Hepatocyte (in vitro differentiated cells): ENCODE measurements around the gene RSRC2.

Source experiments
- EZH2 ChIP-seq: fragments of 200-600 bp; sonication (generic); IDR thresholded peaks from 2 replicates; pipeline ENCODE4 v1.6.1; 2016; ENCODE audit warnings: antibody characterized with exemption, mild to moderate bottlenecking, borderline replicate concordance
- TF ChIP-seq, protein P1 (sequence below): fragments of 200-600 bp; sonication (generic); IDR thresholded peaks from 2 replicates; pipeline ENCODE4 v1.5.1; 2016; ENCODE audit warnings: antibody characterized with exemption, mild to moderate bottlenecking; ENCODE audit not compliant: poor library complexity

DNA sequence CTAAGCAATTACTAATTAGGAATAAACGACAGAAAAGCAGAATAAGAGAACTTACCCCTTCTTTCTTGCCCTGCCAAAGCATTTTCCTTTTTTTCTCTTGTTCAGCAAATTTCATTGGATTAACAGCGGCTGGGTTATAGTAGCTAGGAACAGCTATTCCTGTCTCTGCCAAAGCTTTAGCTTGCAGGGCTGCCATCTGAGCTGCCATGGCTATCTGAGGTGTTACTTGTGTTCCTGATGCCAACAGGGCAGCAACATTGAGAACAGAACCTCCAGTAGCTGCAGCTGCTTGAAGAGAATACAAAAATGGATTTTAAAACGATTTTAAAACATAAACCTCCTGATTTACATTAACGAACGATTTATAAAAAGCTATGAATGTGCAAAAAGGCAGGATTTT is 18.6 kb downstream of the RSRC2 start:
- TF ChIP-seq EZH2, result no peak
- TF ChIP-seq, protein P1, sequence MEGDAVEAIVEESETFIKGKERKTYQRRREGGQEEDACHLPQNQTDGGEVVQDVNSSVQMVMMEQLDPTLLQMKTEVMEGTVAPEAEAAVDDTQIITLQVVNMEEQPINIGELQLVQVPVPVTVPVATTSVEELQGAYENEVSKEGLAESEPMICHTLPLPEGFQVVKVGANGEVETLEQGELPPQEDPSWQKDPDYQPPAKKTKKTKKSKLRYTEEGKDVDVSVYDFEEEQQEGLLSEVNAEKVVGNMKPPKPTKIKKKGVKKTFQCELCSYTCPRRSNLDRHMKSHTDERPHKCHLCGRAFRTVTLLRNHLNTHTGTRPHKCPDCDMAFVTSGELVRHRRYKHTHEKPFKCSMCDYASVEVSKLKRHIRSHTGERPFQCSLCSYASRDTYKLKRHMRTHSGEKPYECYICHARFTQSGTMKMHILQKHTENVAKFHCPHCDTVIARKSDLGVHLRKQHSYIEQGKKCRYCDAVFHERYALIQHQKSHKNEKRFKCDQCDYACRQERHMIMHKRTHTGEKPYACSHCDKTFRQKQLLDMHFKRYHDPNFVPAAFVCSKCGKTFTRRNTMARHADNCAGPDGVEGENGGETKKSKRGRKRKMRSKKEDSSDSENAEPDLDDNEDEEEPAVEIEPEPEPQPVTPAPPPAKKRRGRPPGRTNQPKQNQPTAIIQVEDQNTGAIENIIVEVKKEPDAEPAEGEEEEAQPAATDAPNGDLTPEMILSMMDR, result no peak
